CD4-positive, alpha-beta T cell treated with Interleukin-21 for 1 hour (primary cell): ENCODE data around the gene TMPRSS12.
"Not testable (repeated sequence)": the region's sequence is repeated elsewhere in the genome, so short reads cannot be mapped to it uniquely, and the experiment has no call there.

Experiments used
- DNase-seq: peaks from one replicate; pipeline ENCODE4 v3.0.0-alpha.2; 2020

Gene TMPRSS12

DNA sequence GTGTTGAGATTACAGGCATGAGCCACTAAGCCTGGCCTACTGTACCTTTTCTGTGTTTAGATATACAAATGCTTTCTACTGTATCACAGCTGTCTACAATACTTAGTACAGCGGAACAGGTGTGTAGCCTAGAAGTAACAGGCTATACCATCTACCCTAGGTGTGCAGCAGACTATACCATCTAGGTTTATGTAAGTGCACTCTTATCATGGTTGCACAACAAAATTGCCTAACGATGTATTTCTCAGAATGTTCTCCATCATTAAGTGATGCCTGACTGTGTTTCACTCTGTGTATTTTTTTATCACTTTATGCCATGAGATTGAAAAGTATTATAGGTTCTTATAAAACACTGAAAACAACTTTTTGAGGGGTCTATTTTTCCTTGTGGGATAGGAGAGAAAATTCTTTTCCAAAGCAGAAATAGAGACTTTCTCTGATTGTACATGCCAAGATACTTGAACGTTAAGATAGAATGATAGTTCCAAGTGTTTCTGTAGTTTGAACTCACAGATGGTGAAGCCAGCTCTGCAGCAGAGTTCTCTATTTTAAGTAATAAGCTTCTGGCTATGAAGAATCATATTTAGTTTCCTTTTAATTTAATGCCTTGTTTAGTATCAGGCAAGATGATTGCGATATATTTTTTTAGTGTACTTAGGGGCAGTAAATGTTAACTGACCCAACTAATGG, 17.0 kb downstream of the TMPRSS12 start:
- DNase-seq, result no peak

DNA sequence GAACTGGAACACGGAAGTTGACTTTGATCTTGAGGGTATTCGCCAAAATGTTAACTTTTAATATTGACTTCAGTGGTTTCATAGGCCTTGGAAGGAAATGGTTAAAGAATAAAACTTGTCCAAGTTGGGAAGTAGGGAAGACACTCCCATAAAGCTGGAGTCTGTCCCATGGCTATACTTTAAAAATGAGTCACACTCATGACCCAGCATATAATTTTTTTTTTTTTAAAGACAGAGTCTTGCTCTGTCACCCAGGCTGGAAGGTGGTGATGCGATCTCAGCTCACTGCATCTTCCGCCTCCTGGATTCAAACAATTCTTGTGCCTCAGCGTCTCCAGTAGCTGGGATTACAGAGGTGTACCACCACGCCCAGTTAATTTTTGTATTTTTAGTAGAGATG, 19.6 kb downstream of the TMPRSS12 start:
- DNase-seq, result no peak

DNA sequence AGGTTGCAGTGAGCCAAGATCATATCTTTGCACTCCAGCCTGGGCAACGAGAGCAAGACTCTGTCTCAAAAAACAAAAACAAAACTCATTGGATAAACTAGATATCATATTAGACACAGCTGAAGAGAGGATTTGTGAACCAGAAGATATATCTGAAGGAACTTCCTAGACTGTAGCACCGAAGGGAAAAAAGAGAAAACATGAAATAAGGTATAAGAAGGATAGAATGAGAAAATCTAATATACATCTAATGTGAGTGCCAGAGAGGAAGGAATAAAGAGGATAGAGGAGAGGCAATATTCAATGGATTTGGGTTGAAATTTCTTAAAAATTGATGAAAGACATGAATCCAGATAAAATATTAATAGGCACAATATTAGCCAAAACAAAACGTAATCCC, 22.5 kb downstream of the TMPRSS12 start:
- no peak for DNase-seq

DNA sequence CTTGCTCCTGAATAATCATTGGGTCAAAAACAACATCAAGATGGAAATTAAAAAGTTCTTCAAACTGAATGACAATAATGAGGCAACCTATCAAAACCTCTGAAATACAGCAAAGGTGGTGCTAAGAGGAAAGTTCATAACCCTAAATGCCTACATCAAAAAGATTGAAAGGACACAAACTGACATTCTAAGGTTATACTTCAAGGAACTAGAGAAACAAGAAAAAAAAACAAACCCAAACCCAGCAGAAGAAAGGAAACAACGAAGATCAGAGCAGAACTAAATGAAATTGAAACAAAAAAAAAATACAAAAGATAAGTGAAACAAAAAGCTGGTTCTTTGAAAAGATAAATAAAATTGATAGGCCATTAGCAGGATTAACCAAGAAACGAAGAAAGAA, 26.2 kb downstream of the TMPRSS12 start:
- not testable (repeated sequence) for DNase-seq

DNA sequence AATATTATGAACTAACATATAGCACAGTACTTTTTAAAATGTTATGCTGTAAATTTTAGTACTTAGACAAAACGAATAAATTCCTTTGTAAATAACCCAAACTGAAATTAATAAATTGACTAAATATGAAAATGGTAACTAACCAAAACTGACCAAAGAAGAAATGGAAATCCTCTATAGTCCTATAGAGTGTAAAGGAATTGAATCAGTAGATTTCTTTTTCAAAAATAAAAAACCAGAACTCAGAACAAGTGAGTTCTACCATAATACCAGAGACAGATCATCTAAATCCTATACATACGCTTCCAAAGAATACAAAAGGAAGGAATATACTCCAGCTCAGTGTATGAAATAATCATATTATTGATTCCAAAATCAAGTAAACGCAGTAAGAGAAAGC, 39.8 kb downstream of the TMPRSS12 start:
- DNase-seq, result no peak

DNA sequence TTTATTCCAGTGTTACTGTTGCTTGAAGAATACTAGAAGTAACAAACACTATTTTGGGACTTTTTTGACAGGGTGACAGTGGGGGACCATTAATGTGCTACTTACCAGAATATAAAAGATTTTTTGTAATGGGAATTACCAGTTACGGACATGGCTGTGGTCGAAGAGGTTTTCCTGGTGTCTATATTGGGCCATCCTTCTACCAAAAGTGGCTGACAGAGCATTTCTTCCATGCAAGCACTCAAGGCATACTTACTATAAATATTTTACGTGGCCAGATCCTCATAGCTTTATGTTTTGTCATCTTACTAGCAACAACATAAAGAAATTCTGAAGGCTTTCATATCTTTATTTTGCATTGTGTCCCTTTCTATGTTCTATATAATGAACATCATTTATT, 44.5 kb downstream of the TMPRSS12 start:
- DNase-seq, result no peak

DNA sequence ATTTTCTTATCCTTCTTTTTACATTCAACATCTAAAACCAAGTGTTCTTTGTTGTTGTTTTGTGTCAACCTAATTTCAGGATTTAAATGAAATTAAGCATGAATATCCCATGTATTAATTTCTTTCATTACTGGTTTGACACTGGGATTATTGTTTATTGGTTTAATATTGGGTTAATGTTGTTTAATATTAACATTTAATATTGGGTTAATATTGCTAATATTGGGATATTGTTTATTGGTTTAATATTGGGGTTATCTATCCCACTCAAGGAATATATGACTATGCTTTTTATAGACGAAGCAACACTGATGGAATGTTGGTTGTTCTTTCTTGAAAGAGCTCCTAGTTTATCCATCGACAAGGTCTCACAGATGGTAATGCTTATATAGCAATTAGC, 45.9 kb downstream of the TMPRSS12 start:
- DNase-seq, result no peak

DNA sequence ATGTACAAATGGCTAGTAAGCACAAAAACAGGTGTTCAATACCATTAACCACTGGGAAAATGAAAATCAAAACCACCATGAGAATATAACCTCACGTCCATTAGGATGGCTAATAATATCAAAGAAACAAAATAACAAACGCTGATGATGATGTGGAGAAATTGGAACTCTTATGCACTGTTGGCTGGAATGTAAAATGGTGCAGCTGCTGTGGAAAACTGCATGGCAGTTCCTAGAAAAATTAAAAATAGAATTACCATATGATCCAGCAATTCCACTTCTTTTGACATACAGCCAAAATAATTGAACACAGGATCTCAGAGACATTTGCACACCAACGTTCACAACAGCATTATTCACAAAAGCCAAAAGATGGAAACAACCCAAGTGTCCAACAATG, 51.5 kb downstream of the TMPRSS12 start:
- DNase-seq, result no peak

DNA sequence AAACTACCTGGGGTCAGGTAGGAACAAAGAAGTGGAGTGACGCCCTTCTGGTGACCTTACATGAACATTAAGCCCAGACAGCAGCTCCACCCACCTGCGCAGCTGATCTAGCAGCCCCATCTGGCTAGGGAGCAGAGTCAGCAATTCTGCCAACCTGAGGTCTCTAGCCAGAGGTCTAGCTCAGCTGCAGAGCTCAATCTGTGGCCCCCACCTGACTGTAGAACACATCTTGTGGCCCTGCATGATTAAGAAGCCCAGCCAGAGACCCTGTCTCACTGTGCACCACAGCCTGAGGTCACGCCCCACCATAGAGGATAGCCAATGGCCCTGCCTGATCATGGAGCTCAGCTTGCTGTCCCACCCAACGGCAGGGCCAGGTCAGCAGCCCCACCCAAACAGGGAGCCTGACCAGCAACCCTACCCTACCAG, 59.0 kb downstream of the TMPRSS12 start:
- DNase-seq, result no peak

DNA sequence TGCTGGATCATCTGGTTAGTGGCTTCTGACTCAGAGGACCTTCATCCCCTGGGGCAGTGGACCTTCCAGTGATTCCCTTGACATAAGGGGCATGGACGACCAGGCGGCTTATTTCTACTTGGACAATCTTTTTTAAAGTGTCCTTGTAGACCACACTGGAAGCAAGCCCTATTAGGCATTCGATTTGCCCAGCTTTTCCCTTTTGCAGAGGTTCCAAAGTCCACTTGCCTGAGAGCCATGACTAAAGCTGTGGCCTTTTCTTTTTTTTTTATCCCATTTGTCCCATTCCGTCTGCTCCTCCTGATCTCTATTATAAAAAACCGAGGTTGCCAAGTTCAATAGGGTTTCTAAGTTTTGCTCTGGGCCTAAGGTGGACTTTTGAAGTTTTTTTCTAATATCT, 65.8 kb downstream of the TMPRSS12 start:
- not testable (repeated sequence) for DNase-seq

DNA sequence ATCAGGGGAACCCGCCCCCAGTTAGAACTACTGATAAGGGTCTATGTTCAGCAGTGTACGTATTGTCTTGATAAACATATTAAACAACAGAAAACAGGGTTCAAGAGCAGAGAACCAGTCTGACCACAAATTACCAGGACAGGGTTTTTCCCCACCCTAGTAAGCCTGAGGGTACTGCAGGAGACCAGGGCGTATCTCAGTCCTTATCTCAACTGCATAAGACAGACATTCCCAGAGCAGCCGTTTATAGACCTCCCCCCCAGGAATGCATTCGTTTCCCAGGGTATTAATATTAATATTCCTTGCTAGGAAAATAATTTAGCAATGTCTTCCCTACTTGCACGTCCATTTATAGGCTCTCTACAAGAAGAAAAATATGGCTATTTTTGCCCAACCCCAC, 69.6 kb downstream of the TMPRSS12 start:
- DNase-seq, result not testable (repeated sequence)

DNA sequence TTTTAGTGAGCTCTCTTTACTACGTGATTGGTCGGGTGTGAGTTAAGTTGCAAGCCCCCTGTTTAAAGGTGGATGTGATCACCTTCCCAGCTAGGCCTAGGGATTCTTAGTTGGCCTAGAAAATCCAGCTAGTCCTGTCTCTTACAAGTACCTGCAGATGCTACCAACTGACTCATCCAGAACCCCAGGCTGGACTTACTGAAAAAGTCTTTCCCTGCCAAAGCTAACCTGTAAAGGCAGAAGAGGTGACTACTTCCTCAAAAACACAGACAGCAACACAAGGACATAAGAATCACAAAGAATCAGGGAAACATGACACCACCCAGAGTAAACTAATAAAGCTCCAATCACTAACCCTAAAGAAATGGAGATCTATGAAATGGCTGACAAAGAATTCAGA, 70.5 kb downstream of the TMPRSS12 start:
- DNase-seq, result no peak

DNA sequence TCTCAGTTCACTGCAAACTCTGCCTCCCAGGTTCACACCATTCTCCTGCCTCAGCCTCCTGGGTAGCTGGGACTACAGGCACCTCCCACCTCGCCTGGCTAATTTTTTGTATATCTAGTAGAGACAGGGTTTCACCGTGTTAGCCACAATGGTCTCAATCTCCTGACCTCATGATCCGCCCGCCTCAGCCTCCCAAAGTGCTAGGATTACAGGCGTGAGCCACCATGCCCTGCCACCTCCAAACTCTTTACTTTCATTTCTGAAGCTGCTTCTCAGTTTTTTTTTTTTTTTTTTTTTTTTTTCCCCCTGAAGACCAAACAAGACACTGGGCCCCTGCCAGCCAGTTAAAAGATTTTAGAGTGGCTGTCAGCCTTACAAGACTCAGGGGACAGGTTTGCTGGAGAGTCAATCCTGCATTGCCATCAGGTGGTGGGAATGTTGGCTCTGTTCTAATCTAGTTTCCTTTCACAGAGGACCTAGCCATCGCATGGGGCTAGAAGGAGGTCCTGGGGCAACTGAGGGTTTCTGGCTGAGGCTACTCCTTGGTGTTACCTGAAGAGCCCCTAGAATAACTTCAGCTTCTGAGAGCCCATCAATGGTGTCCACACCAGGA, 72.3 kb downstream of the TMPRSS12 start:
- no peak for DNase-seq

DNA sequence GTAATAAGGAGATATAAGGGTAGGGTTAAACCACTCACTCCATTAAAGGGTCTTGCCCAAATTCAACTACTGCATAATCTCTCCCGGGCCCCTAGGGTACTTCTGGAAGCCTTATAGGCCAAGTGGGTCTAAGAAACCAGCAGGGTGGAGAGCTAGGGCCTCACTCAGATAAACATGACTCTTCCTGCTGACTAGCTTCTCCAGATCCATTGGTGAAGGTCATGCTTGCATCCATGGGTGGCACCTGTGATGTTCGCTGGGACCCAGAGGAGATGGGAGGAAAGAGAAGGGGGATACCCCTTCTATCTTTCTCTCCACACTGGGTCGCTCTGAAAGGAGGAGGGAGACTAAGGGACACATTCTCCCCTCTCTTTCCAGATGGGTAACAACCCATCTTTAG, 73.6 kb downstream of the TMPRSS12 start:
- no peak for DNase-seq

DNA sequence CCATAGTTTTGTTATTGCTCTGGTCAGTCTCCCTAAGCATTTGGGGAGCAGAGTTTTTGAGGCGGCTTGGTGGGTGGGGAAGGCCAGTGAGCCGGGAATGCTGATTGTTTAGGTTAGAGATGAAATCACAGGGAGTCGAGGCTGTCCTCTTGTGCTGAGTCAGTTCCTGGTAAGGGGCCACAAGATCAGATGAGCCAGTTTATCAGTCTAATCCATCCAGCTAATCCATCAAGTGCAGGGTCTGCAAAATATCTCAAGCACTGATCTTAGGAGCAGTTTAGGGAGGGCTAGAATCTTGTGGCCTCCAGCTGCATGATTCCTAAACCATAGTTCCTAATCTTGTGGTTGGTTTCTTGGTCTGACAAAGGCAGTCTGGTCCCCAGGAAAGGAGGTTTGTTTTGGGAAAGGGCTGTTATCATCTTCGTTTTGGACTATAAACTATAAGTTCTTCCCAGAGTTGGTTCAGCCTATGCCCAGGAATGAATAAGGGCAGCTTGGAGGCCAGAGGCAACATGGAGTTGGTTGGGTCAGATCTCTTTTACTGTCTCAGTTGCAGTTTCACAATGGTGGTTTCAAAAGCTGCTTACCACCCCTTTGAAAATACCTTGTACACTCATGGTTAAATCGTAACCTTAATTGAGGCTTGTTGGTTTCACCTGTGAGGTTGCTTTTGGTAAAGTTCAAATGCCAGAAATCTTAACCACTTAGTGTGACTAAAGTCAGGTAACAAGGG, 76.0 kb downstream of the TMPRSS12 start:
- no peak for DNase-seq

DNA sequence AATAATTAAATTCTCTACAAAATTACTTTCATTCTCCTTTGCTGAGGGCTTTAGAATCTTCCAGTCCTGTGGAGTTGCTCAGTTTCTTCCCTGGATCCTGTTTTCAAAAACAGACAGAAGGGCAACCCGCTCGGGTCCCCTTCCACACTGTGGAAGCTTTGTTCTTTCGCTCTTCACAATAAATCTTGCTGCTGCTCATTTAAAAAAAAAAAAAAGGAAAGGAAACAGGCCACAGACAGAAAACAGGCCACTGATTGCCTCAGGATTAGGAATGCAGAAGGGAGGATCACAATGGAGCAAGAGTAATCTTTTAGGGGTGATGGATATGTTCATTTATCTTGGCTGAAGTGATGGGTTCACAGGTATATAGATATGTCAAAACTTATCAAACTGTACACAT, 80.1 kb downstream of the TMPRSS12 start:
- no peak for DNase-seq

DNA sequence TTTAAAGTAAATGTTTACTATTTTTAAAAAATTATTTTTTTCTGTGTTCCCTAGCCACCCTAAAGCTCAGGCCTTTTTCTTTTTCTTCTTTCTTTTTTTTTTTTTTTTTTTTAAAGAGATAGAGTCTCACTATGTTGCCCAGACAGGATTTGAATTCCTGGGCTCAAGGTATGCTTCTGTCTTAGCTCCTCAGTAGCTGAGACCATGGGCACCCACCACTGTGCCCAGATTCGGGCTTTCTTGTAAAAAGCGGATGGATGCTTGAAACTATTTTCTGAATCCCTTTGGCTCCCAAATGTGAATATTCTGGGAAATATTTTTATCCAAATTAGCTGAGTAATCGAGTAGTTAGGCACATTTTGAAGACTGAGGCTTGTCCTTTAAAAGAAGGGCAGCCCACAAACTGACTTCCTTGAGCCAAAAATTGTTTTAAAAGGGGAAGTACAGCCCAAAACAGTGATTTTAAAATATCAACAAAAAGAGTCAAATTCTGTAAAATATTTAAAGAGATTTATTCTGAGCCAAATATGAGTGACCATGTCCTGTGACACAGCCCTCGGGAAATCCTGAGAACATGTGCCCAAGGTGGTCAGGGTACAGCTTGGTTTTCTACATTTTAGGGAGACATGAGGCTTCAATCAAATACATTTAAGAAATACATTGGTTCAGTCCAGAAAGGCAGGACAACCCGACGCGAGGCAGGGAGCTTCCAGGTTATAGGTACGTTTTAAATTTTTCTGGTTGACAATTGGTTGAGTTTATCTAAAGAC, 80.8 kb downstream of the TMPRSS12 start:
- DNase-seq, result no peak

DNA sequence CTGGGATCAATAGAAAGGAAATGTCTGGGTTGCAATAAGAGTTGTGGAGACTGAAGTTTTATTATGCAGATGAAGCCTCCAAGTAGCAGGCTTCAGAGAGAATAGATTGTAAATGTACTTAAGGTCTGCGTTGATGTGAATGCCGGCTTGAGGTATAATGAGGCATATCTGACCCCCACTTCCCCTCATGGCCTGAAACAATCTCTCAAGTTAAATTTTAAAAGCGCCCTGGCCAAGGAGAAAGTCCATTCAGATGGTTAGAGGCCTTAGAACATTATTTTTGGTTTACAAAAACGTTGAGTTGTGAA, 81.4 kb downstream of the TMPRSS12 start:
- no peak for DNase-seq

DNA sequence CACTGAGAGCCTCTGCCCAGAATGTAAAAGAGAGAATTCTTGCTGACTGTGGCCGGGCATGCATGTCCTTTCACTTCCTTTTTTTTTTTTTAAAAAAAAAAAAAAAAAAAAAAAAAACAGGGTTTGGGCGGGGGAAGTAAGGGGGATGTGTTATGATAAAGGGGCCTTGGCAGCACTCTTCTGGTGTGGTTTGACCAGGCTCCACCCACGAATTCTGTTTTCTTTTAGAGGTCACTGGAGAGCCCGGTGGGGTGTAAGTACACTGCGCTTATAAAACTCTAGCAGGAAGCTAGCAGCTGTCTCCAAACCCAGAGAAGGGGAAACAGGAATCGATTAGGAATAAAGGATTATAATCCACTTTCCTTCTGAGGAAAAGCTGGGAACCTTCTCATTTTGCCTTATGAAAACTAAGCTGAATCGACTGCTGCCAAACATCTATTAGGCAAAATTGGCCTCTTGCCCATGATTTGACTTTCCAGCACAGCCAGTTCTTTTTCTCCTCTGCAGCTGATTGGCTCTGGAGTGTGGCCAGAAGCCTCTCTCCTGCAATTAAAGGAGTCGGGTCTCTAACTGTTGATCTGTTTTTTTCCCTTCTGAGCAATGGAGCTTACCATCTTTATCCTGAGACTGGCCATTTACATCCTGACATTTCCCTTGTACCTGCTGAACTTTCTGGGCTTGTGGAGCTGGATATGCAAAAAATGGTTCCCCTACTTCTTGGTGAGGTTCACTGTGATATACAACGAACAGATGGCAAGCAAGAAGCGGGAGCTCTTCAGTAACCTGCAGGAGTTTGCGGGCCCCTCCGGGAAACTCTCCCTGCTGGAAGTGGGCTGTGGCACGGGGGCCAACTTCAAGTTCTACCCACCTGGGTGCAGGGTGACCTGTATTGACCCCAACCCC, 82.0 kb downstream of the TMPRSS12 start:
- peak; percentile 53 for DNase-seq

DNA sequence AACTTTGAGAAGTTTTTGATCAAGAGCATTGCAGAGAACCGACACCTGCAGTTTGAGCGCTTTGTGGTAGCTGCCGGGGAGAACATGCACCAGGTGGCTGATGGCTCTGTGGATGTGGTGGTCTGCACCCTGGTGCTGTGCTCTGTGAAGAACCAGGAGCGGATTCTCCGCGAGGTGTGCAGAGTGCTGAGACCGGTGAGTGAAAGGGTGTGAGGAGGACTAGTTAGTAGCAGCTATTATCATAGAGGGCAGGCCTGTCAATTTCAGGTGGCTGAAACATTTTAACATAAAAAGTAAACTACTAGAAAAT, 82.6 kb downstream of the TMPRSS12 start:
- no peak for DNase-seq

DNA sequence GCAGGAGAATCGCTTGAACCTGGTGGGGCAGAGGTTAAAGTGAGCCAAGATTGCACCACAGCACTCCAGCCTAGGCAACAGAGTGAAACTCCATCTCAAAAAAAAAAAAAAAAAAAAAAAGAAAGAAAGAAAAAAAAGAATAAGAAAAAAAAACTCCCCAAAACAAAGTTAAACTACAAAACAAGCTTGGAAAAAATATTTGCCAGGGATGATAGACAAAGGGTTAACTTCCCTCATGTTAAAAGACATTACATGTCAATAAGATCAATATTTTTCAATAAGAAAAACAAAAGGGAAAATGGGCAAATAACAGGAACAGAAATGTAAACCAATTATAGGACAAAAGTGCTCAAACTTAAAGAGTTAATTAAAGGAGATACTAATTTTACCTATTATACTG, 83.2 kb downstream of the TMPRSS12 start:
- no peak for DNase-seq

DNA sequence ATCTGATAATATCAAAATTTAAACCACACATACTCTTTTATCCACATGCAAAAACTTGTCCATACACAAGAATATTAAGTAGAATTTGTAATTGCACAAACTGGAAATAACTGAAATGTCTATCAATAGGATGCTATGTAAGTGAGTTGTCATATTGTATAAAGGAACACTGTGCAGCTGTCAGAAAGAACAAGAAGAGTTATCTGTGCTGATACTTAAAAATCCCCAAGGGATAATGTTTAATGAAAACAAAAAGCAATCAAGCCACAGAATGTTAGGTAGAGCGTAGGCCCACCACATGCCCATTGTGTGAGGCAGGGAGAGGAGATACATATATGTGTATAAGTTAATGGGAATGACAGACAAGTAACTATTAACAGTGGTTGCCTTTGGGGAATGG, 83.7 kb downstream of the TMPRSS12 start:
- no peak for DNase-seq

DNA sequence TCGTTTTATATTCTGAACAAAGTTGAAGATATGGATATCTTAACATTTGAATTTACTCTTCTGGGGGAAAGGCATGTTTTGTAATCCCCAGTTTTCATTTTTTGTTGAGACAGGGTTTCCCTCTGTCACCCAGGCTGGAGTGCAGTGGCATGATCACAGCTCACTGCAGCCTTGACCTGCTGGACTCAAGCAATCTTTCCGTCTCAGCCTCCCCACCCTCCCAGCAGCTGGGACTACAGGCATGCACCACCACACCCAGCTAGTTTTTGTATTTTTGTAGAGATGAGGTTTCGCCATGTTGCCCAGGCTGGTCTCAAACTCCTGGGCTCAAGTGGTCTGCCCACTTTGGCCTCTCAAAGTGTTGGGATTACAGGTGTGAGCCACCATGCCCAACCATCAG, 84.2 kb downstream of the TMPRSS12 start:
- not testable (repeated sequence) for DNase-seq
